LNCAP (cell line): Measurements from ENCODE around the gene TPM3.

Experiments
- CTCF ChIP-seq: fragments of 450-650 bp; IDR thresholded peaks from 2 replicates; pipeline ENCODE4 v1.5.1; 2017; ENCODE audit warnings: mild to moderate bottlenecking

Gene TPM3

GRCh38 chr1:154191990-154192461, at the start of gene TPM3:
Gene TPM3, minus strand, starts transcription at chr1:154192100. Its CDS starts 82 bp downstream, at chr1:154192018.
- TF ChIP-seq CTCF, result no peak

GRCh38 chr1:154240294-154240833, 48.5 kb upstream of the TPM3 start:
- no peak for TF ChIP-seq CTCF

- TF ChIP-seq CTCF, result no peak
These were observed 47.6 kb upstream of the TPM3 start for GRCh38 chr1:154239491-154239890.

GRCh38 chr1:154237880-154238506, 46.1 kb upstream of the TPM3 start:
- no peak for TF ChIP-seq CTCF

- TF ChIP-seq CTCF, result no peak
These were observed 45.5 kb upstream of the TPM3 start for GRCh38 chr1:154237435-154237834.

- no peak for TF ChIP-seq CTCF
These were observed 45.0 kb upstream of the TPM3 start for GRCh38 chr1:154236855-154237254.

- no peak for TF ChIP-seq CTCF
These were observed 33.5 kb upstream of the TPM3 start for GRCh38 chr1:154225370-154225769.
